Kidney epithelial cell (primary cell): ENCODE results near the gene ITK. TPM values are rescaled to one million over a fixed set of nuclear protein-coding genes. Genes with fewer than 3 reads are reported as not detected.

Source experiments
- DNase-seq: peaks from one replicate; pipeline ENCODE4 v3.0.0-alpha.2; 2010; ENCODE audit warnings: low read depth
- H3K27me3 ChIP-seq: 2 replicates; pipeline ENCODE4 v1.6.0; 2011; ENCODE audit warnings: low read length; ENCODE audit not compliant: control insufficient read depth, insufficient read depth
- H3K36me3 ChIP-seq: 2 replicates; pipeline ENCODE4 v1.5.1; 2011; ENCODE audit warnings: low read length; ENCODE audit not compliant: control insufficient read depth, insufficient read depth
- H3K4me3 ChIP-seq: 2 replicates; pipeline ENCODE4 v1.5.1; 2011; ENCODE audit warnings: low read depth, mild to moderate bottlenecking, control low read depth, low read length
- CTCF ChIP-seq: IDR thresholded peaks from 2 replicates; pipeline ENCODE4 v1.5.1; 2011; ENCODE audit warnings: mild to moderate bottlenecking, moderate library complexity, low read length, control low read depth, inconsistent platforms; ENCODE audit not compliant: insufficient read depth, poor library complexity, severe bottlenecking
- total RNA-seq: library from RNA; depleted of rRNA; stranded (reverse); fragments of >200 nt; gene quantifications from 2 replicates; pipeline ENCODE4 v1.2.3, GENCODE V29; 2015

Gene ITK
- total RNA-seq, 1 donor from 2014 or later, result not detected

- Histone ChIP-seq H3K36me3 (no peaks in the 10 kb centered on the region), H3K27me3 (no peaks in the 10 kb centered on the region), H3K4me3 (no peak overlapping the region)
- no peak for TF ChIP-seq CTCF
- DNase-seq, result no peak
These were observed 15.4 kb downstream of the ITK start for GRCh38 chr5:157196045-157196444.

- DNase-seq, result no peak
- TF ChIP-seq CTCF, result no peak
- no peak overlapping the region for H3K4me3 ChIP-seq
- H3K27me3 ChIP-seq, result no peaks in the 10 kb centered on the region
- H3K36me3 ChIP-seq, result no peaks in the 10 kb centered on the region
These were observed 16.4 kb downstream of the ITK start for GRCh38 chr5:157197086-157197485.

GRCh38 chr5:157198277-157198986 is 17.8 kb downstream of the ITK start:
- Histone ChIP-seq H3K4me3 (no peak overlapping the region), H3K27me3 (no peaks in the 10 kb centered on the region), H3K36me3 (no peaks in the 10 kb centered on the region)
- no peak for TF ChIP-seq CTCF
- no peak for DNase-seq

- no peak overlapping the region for H3K4me3 ChIP-seq
- no peak for TF ChIP-seq CTCF
- no peaks in the 10 kb centered on the region for H3K36me3 ChIP-seq
- DNase-seq, result no peak
- H3K27me3 ChIP-seq, result no peaks in the 10 kb centered on the region
These were observed 21.2 kb downstream of the ITK start for GRCh38 chr5:157201857-157202256.

DNA sequence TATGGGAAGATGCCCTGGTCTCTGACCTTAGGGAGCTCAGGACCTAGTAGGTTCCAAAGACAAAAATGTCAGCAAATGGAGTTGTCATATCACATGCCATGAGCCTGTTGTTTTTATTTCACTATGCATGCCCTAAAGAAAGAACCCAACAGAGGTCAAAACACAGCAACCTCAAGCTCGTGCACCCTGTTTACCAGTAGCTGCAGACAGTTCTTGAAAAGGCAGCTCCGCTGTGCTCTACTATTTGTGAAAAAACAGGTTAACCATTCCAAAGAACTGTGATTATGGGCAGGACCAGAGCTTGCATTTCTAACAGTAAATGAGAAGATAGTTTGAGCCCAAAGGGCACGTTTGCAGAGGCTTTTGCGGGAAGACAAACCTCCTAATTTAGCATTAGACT is 22.8 kb downstream of the ITK start:
- Histone ChIP-seq H3K4me3 (no peak overlapping the region), H3K36me3 (no peaks in the 10 kb centered on the region), H3K27me3 (no peaks in the 10 kb centered on the region)
- no peak for DNase-seq
- TF ChIP-seq CTCF, result no peak

- Histone ChIP-seq H3K27me3 (no peaks in the 10 kb centered on the region), H3K4me3 (no peak overlapping the region), H3K36me3 (no peaks in the 10 kb centered on the region)
- no peak for TF ChIP-seq CTCF
- DNase-seq, result no peak
These were observed 24.1 kb downstream of the ITK start for GRCh38 chr5:157204765-157205164.
